Measurements from ENCODE around the gene GPBP1.

Gene GPBP1

DNA sequence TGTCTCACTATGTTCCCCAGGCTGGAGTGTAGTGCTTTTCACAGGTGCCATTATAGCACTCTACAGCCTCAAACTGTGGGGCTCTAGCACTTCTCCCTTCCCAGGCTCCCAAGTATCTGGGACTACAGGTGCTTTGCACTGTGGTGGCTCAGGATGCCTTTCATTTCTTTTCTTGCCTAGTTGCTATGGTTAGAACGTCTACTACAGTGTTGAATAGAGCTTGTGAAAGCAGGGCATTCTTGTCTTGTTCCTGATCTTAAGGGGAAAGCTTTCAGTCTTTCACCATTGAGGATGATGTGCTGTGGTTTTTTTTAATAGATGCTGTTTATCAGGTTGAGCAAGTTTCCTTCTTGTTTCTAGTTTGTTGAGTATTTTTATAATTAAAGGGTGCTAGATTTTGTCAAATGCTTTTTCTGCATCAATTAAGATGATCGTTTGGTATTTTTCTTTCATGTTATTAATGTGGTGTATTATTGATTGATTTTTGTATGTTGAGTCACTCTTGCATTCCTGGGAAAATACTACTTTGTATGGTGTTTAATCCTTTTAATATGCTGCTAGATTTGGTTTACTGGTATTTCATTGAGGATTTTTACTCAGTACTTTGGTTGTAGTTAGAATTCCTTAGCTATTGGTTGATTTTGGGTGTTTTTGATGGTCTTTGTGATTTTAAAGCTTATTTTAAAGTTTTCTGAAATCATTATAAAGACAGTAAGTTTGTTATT is 35.6 kb downstream of the GPBP1 start:
- no peak for DNase-seq (ENCODE audit: low read depth in 2 of 2)

DNA sequence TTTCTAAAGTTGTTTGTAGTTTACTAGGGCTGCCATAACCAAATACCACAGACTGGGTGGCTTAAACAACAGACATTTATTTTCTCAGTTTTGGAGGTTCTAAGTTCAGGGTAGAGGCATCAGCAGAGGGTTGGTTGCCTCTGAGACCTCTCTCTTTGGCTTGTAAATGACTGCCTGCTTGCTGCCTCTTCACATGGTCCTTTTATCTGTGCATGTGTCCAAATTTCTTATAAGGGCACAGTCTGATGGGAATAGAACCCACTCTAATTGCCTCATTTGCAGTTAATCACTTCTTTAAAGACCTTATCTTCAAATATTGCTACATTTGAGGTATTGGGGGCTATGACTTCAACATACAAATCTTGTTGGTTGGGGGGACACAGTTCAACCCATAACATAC is 36.8 kb downstream of the GPBP1 start:
- DNase-seq (ENCODE audit: low read depth in 2 of 2): no peak

DNA sequence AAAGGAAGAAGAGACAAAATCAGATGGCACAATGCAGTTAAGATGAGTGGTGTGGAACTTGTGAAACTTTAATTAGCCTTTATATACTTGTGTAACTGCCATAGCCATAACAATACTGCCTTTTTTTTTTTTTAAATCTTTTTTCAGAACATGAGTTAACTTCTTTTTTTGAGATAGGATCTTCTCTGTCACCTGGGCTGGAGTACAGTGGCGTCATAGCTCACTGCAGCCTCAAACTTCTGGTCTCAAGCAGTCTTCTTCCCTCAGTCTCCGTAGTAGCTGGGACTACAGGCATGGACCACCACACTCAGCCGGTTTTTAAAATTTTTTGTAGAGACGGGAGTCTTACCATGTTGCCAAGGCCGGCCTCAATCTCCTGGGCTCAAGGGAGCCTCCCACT is 37.2 kb downstream of the GPBP1 start:
- DNase-seq (ENCODE audit: low read depth in 2 of 2): no peak

DNA sequence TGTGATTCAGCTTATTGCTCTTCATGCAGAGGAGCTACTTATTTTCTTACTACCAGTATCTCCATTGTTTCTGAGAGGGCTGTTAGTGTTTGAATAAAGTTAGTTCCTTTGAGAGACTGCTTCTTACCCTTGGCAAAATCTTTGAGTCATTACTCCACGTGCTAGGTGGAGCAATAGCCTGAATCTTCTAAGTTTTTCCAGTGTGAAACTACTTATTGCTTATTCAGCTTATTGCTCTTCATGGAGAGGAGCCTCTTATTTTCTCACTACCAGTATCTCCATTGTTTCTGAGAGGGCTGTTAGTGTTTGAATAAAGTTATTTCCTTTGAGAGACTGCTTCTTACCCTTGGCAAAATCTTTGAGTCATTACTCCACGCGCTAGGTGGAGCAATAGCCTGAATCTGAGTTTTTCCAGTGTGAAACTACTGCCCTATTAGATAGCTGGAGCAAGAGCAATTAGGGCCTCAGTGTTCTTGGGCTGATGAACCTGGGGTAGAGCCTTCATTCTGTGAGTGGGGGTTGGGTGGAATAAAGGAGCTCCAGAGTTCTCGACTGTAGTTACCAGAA is 41.9 kb downstream of the GPBP1 start:
- no peak for DNase-seq (ENCODE audit: low read depth in 2 of 2)

DNA sequence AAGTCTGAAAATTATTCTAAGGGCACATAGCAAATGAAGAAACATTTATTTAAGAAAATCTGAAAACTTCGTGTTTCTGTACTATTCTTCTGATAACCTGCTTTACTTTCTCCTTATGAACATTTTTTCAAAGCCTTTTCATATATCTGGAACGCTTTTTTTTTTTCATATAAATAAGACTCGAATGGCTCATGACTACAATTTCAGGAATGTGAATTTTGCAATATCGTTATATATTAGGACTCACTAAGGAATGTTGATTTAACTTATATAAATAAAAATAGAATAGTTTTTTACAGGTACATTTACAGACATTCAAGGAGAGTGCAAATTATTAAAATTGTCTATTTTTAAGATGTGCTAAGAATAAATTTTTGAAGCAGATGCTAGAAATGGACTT is 42.9 kb downstream of the GPBP1 start:
- DNase-seq (ENCODE audit: low read depth in 2 of 2): no peak

DNA sequence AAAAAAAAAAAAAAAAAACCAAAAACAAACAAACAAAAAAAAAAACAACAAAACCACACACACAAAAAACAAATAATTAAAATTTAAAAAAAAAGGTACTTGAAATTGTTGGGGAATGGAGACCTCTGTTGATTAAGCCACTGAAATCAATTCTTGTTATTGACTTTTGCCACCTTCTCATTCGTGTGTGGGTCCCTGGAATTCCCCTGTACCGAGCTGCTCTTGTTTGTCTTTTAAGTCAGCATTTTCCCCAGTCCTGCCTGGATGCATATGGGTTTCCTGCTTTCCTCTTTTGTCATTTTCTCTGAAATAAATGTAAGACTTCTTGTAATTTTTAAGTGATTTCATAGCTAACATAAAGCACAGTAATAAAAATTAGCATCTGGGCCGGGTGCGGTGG is 45.5 kb downstream of the GPBP1 start:
- DNase-seq (ENCODE audit: low read depth in 2 of 2): no peak

DNA sequence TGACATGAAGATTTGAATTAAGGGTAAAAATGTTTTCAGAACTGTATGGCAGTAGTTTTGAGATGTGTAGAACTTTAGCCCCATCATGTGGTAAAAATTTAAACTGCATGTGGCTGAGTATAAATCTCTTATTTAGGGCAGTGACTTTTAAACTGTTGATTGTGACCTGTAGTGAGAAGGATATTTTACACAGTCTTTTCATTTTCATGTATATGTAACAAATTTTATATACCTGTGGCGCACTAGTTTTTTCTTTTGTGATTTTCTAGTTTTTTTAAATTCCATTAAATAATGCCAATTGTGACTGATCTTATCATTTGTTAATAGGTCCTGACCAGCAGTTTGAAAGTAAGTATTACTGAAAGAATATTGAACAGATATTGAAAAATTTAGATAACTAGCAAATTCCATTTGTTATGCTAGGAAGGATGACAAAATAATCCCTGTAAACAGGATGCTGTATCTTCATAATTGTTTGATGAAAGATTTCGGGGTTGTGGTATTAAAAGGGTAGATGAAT is 47.2 kb downstream of the GPBP1 start:
- DNase-seq (ENCODE audit: low read depth in 2 of 2): no peak

DNA sequence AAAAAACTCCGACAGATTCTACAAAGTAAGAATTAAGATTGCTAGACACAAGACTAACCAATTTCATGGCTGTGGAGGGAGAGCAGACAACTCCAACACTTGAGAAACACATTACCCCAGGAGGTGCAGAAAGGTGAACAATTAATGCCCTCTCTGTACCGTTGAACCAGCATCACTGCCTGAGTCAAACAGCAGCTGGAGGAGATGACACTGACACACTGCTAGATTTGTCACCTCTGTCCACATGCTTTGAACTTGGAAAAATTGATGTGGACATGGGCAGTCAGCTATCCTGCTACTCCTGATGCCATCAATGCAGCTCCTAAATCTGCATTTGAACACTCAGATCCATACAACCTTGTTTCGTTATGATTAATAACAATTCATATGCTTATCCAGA is 51.7 kb downstream of the GPBP1 start:
- no peak for DNase-seq (ENCODE audit: low read depth in 2 of 2)

DNA sequence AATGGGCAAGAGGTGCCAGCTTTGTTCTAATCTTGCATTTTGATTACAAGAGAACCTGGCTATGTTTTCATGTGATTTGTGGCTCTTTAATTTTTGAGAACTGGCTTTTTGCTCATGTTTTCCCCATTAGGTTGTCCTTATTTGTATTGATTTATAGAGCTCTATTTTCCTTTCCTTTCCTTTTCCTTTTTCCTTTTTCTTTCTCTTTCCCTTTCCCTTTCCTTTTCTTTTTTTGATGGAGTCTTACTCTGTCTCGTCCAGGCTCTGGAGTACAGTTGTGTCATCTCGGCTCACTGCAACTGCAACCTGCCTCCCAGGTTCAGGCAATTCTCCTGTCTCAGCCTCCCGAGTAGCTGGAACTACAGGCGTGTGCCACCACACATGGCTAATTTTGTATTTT is 55.5 kb downstream of the GPBP1 start:
- no peak for DNase-seq (ENCODE audit: low read depth in 2 of 2)

DNA sequence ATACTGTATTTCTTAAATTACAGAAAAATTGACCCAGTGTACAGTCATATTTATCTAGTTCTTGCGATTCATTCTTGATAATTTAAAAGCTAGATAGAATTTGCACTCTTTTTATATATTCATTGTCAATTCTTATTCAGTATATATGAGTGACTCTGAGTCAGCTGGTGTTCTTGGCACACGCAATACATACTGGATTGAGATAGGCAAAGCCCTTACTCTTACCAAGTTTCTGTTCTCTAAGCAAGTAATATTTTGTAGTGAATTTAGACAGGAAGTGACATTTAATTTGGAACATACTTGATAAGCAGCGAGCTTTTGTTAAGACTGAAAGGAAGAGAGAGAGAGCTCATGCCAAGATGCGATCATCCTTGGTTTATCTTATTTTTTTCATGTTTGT is 57.7 kb downstream of the GPBP1 start:
- no peak for DNase-seq (ENCODE audit: low read depth in 2 of 2)

DNA sequence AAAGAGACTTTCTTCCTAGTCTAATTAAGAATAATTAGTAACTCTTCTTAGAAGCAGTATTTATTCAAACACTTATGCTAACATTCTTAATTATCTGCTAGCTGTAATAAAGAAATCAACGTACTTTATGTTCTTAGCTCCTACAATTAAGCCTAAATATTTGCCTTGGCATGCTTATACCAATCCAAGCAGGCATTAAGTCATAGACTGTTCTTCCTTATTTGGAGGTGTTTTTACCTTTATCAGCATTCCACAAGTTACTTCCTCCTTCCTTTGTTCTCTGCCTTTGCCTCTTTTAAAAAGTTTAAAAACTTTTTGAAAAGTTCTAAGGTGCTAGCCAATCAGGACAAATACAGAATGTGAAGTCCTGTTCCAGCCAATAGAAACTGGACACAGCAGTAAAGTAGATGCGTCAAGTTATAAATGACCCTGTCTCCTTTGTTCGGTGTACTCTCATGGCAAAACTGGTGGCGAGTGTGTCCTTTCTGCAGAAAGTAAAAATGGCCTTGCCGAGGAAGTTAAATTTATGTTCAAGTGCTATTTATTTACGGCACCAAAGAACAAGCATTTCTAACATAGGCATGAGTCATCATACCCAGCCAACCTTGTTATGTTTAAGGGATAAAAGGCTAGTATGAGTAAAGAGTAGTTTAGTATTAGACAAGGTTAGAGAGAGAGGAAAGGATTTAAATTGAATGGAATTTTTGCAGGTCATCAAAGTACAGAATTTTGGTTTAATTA is 58.6 kb downstream of the GPBP1 start:
- no peak for DNase-seq (ENCODE audit: low read depth in 2 of 2)

DNA sequence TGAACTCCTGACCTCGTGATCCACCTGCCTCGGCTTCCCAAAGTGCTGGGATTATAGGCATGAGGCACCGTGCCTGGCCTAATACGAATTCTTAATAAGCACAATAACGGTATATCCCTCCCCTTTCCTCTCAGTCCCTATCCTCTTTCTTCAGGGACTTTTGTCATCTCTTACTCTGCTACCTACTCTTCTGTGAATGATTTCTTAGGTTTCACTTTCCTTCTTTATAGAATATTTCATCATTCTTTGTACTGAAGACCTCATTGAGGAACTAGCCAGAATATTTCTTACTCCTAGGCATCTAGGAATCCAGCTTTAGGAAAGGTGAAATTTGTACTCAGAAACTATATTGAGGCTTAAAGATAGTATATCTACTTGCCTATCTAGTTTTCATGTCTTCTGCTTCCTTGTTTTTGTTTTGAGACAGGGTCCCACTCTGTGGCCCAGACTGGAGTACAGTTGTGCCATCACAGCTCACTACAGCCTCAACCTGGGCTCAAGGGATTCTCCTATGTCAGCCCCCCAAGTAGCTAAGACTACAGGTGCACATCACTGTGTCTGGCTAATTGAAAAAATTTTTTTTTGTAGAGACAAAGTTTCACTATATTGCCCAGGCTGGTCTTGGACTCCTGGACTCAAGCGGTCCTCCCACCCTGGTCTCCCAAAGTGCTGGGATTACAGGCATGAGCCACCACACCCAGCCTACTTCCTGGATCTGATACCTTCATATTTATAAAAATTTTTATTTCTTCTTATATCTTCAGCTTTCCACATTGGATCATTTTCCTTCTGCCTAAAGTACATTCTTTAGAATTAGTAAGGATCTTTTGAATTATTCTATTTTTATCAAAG is 69.7 kb downstream of the GPBP1 start:
- DNase-seq (ENCODE audit: low read depth in 2 of 2): no peak

DNA sequence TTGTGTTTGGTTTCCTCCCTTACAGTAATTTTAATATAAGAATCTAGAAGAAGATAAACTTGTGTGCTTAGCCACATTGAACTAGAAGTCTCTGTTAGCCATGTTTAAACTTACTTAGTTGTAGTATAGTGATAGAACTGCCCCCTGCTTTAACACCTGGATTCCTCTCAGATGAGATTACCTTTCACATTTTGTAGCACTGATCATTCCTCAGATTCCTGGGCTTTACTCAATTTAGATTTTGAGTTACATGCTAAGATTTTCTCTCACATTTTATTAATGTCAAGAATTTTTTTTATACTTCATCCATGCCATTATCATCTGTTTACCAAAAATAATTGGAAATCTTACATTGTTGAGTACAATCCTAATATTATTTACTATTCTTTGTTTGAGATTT is 70.5 kb downstream of the GPBP1 start:
- DNase-seq (ENCODE audit: low read depth in 2 of 2): no peak

DNA sequence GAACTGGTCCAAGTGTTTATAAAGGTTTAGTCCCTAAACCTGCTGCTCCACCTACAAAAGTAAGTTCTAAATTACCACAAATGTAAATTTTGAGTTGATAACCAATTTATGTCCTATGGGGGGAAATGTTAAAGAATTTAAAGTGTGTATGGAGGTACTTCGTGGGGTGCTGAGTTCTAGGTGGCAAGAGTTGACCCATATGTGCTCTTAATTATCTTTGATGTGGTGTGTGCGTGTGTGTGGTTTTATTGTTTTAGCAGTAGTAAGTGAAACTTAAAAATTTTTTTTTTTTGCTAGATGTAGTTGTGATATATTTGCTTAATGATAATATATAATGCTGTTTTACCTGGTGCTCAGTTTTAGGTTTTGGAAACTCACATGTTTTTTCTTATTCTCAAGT is 72.6 kb downstream of the GPBP1 start:
- DNase-seq (ENCODE audit: low read depth in 2 of 2): no peak

DNA sequence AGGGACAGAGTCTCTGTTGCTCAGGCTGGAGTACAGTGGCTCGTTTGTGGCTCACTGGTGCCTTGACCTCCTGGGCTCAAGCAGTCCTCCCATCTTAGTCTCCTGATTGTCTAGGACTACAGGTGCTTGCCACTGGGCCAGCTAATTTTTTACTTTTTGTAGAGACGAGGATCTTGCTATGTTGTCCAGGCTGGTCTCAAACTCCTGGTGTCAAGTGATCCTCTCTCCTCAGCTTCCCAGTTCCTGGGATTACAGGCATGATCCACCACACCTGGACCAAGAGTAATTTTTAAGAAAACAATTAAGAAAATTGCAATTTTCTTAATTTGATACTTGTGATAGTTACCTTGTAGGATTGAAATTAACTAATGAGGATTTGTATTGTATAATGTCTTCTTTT is 73.9 kb downstream of the GPBP1 start:
- no peak for DNase-seq (ENCODE audit: low read depth in 2 of 2)

DNA sequence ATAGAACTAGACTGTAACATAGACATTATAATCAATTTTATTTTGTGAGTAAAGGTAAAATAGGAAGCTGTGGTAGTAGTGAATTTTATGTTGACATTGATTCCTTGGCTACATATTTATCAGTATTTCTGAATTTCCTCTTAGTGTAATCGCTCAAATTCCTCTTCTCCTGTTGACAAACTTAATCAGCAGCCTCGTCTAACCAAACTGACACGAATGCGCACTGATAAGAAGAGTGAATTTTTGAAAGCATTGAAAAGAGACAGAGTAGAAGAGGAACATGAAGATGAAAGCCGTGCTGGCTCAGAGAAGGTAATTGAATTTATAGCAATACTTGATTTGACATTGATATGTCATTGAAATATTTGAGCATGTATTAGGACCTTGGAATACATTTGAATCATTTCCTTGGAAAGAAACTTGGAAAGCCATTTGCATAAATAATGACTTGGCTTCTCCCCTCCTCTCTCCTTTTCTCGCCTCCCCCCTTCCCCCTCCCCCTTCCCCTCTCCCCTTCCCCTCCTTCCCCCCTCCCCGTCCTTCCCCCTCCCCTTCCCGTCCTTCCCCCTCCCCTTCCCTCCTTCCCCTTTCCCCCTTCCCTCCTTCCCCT is 75.5 kb downstream of the GPBP1 start:
- DNase-seq (ENCODE audit: low read depth in 2 of 2): no peak

DNA sequence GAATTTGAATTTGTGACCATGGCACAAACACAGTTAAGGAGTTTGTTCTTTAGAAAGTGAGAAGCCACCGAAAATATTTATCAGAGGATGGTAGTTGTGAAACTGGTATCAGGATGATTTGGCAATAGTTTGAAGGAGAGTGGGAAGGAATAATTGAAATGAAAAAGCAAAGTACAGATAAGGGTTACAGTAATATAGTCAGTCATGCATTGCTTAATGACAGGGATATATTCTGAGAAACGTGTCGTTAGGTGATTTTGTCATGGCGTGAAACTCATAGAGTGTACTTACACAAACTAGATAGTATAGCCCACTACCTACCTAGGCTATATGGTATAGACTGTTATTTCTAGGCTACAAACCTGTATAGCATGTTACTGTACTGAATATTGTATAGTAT is 84.2 kb downstream of the GPBP1 start:
- DNase-seq (ENCODE audit: low read depth in 2 of 2): no peak

DNA sequence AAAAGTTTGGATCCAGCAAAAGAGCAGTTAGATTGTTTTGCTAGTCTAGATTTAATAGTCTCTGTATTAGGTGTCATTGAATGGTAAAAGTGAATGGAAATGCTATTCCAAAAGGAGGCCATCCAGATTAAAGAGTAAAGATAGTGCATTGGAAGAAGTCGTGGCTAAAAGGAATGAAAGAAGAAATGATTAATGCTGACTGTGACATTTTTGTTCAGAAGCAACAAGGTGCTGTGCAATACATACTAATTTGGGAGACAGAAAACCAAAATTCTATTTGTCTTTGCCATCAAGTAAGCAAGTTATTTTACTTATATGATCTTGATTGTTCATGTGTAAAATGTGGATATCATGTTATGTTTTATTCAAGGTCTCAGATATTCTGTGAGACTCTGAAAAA is 85.1 kb downstream of the GPBP1 start:
- no peak for DNase-seq (ENCODE audit: low read depth in 2 of 2)

DNA sequence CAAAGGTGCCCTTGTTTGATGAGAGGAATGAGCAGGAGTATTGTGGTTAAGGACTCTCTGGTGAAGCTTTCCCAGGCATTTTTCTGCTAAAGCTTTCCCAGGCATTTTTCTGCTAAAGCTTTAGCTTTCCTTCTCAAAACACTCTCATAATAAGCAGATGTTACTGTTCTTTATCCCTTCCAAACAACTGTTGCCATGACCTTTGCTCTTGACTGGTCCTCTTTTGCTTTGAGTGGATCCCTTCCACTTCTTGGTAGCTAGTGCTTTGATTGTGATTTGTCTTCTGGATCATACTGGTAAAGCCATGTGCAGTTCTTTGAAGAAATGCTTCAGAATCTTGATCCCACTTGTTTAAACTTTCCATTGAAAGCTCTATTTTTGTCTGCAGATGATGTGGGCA is 85.8 kb downstream of the GPBP1 start:
- no peak for DNase-seq (ENCODE audit: low read depth in 2 of 2)

DNA sequence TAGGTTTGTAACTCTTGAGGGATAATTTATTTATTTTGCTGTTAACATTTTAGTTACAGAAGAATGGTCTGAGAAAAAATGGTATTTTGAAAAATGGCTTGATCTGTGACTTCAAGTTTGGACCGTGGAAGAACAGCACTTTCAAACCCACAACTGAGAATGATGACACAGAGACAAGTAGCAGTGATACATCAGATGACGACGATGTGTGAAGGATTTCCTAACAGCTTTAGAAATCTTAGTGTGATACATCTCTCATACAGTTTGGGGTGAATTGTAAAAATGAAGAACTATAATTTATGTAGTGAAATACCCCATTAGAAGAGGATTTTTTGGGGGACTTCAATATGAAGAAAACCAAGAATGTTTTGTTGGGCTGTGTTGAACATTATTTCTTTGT is 88.7 kb downstream of the GPBP1 start:
- no peak for DNase-seq (ENCODE audit: low read depth in 2 of 2)

DNA sequence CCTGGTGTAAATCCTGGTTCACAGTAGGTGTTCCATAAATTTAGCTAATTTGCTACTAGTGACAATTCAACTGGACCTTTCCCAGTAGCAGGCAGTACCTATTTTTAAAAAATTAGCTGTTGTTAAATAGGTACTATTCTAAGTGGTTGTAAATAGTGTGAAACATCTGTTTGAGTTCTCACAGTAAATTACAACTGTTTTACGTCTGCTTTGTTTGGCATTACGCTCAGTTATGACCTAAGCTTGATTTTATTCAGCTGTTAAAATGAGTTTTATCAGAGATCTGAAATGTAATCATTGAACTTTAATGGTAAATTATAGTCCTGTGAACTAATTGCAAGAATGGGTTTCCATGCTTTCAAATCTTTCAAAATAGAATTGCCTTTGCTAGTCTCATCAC is 93.9 kb downstream of the GPBP1 start:
- DNase-seq (ENCODE audit: low read depth in 2 of 2): no peak

DNA sequence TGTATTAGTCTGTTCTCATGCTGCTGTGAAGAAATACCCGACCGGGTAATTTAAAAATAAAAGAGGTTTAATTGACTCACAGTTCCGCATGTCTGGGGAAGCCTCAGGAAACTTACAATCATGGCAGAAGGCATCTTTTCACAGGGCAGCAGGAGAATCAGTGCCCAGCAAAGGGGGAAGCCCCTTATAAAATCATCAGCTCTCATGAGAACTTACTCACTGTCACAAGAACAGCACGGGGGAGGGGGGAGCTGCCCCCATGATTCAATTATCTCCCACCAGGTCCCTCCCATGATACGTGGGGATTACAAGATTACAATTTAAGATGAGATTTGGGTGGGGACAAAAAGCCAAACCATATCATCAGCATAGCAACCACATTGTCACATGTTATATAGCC is 102.5 kb downstream of the GPBP1 start:
- no peak for DNase-seq (ENCODE audit: low read depth in 2 of 2)

Data from stimulated activated CD4-positive, alpha-beta T cell treated with anti-CD3 and anti-CD28 coated beads, Interleukin-1b, Interleukin-23, amount 100 ng/mL, for 1 hour (primary cell).